ENCODE data around the gene DCAF11.

GRCh38 chr14:24069411-24069735, 45.2 kb upstream of the DCAF11 start:
- no peak for TF ChIP-seq EZH2 (IDR thresholded peaks at IDR 0.05; ENCODE audit: insufficient read depth, poor library complexity, severe bottlenecking)
- TF ChIP-seq EZH2phosphoT487 (IDR thresholded peaks at IDR 0.05; ENCODE audit: insufficient read depth, low read depth): no peak

Data from GM23248 (cell line).